ENCODE results near the gene MS4A10. TPM values are rescaled to one million over a fixed set of nuclear protein-coding genes. Genes with fewer than 3 reads are reported as not detected.

MS4A10 gene
- total RNA-seq, 1 experiment from 2014 or later, result not detected

GRCh38 chr11:60765355-60765754, 19.8 kb upstream of the MS4A10 start:
- no peaks in the 10 kb centered on the region for H3K36me3 ChIP-seq (ENCODE audit: control insufficient read depth in 1 of 2, insufficient read depth in 2 of 2, low read length in 2 of 2)
- peaks cover 8 to 10% of the 10 kb centered on the region in 2 experiments; a peak in 2 of 4 replicates for H3K4me1 ChIP-seq (ENCODE audit: control insufficient read depth in 1 of 2, insufficient read depth in 2 of 2, low read length in 2 of 2)
- no peak overlapping the region for H2AFZ ChIP-seq (ENCODE audit: low read depth, low read length, poor library complexity, severe bottlenecking)
- POLR2A ChIA-PET, result no interaction called here
- H3K9me2 ChIP-seq (ENCODE audit: insufficient read depth), result no peaks in the 10 kb centered on the region
- intact Hi-C loops (cut with micrococcal nuclease), result no loop called here
- TF ChIP-seq CBX3 (IDR thresholded peaks at IDR 0.05; ENCODE audit: low read depth), result no peak
- TF ChIP-seq EGR1 (IDR thresholded peaks at IDR 0.05; ENCODE audit: low read depth), result no peak
- TF ChIP-seq ZBTB33 (IDR thresholded peaks at IDR 0.05; ENCODE audit: extremely low read depth, insufficient replicate concordance, low read length), result no peak
- TF ChIP-seq CEBPB (IDR thresholded peaks at IDR 0.05; ENCODE audit: low read depth), result no peak
- no peak for TF ChIP-seq SIN3A (IDR thresholded peaks at IDR 0.05; ENCODE audit: low read depth)
- no peak for TF ChIP-seq FOSL1 (IDR thresholded peaks at IDR 0.05; ENCODE audit: low read depth)
- no peak for TF ChIP-seq EZH2 (IDR thresholded peaks at IDR 0.05)
- TF ChIP-seq YY1 (IDR thresholded peaks at IDR 0.05; ENCODE audit: extremely low read depth, insufficient replicate concordance, low read depth, low read length), result no peak
- TF ChIP-seq POLR2AphosphoS5 (IDR thresholded peaks at IDR 0.05; ENCODE audit: low read depth, low read length), result no peak
- TF ChIP-seq TCF7L2 (IDR thresholded peaks at IDR 0.05; ENCODE audit: borderline replicate concordance, extremely low read depth, insufficient read depth, insufficient read length), result no peak
- ATAC-seq, result no peak
- H3K27ac ChIP-seq (ENCODE audit: low read depth, low read length), result no peak overlapping the region
- no peaks in the 10 kb centered on the region for H3K27me3 ChIP-seq (ENCODE audit: insufficient read depth, low read length)
- CTCF ChIA-PET, result interaction anchor here (1.1 to 4.3 kb wide), 3 partner anchors 9 to 402 kb away, joined by 6 to 31 read pairs (median 8); partner anchors contain the start of gene MS4A15
- no peak overlapping the region for H3K4me3 ChIP-seq (replicated peaks in 1 of 2; ENCODE audit: low read depth in 1 of 2, low read length in 2 of 2)
- no peaks in the 10 kb centered on the region for H3K9me3 ChIP-seq (ENCODE audit: control insufficient read depth in 1 of 2, insufficient read depth in 1 of 2, low read depth in 1 of 2, low read length in 2 of 2)
- no TSS peak for BruUV-seq (replicated peaks)
- H3K79me2 ChIP-seq (ENCODE audit: insufficient read depth, low read length), result no peaks in the 10 kb centered on the region
- DNase-seq (ENCODE audit: low read depth, low spot score), result no peak
- RAD21 ChIA-PET (ENCODE audit: low non-redundant PET in 1 of 2, low total read pairs in 2 of 2, uncharacterized antibody in 2 of 2, unreplicated experiment in 2 of 2), result no interaction called here
- H3K4me2 ChIP-seq (ENCODE audit: low read length), result no peak overlapping the region
- no peaks in the 10 kb centered on the region for H4K20me1 ChIP-seq (ENCODE audit: insufficient read depth)
- no peak overlapping the region for H3K9ac ChIP-seq (ENCODE audit: low read length)

All from HCT116 (cell line).